Measurements from ENCODE around the gene PPP1R26. TPM values are rescaled to one million over a fixed set of nuclear protein-coding genes. Genes with fewer than 3 reads are reported as not detected.
"Not testable (repeated sequence)": the region's sequence is repeated elsewhere in the genome, so short reads cannot be mapped to it uniquely, and the experiment has no call there.

Gene PPP1R26
- total RNA-seq, 2 donors from 2014 or later = 2.1 to 2.6 TPM

GRCh38 chr9:135450956-135451355, 28.6 kb upstream of the PPP1R26 start:
- H3K4me1 Mint-ChIP-seq = no peaks in the 10 kb centered on the region
- no peaks in the 10 kb centered on the region for H3K9me3 ChIP-seq (ENCODE audit: control insufficient read depth, low read length, poor library complexity, severe bottlenecking)
- DNase-seq (no peak), ATAC-seq (no peak)
- no peak overlapping the region for H3K4me3 Mint-ChIP-seq
- no peak overlapping the region for H3K27ac Mint-ChIP-seq
- peaks cover 5% of the 10 kb centered on the region for H3K27me3 Mint-ChIP-seq
- peaks cover 3% of the 10 kb centered on the region for H3K36me3 Mint-ChIP-seq (ENCODE audit: low read depth)

DNA sequence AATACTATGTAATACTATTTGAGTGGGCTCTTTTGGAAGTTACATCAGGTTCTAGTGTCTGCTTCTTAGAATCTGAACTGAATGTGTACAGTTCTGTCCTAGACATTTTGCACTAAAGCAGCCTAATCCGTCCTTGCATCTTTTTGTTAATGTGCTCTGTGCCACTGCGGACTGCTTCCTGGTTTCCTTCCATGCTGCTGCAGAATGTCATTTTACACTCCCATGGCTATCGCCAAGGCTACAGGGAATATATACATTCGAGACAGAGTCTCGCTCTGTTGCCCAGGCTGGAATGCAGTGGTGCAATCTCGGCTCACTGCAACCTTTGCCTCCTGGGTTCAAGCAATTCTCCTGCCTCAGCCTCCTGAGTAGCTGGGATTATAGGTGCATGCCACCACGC, 27.7 kb upstream of the PPP1R26 start:
- H3K27me3 Mint-ChIP-seq = not testable (repeated sequence)

GRCh38 chr9:135454737-135455136, 24.8 kb upstream of the PPP1R26 start:
- Mint-ChIP-seq H3K36me3 (ENCODE audit: low read depth) (peaks cover 3% of the 10 kb centered on the region), H3K27me3 (peaks cover 30% of the 10 kb centered on the region), H3K4me3 (no peak overlapping the region), H3K27ac (peak overlapping the region; percentile 3), H3K4me1 (no peaks in the 10 kb centered on the region)
- DNase-seq = no peak
- no peaks in the 10 kb centered on the region for H3K9me3 ChIP-seq (ENCODE audit: control insufficient read depth, low read length, poor library complexity, severe bottlenecking)
- no peak for ATAC-seq

More for the DNA sequence above, 27.7 kb upstream of the PPP1R26 start:
- H3K4me3 Mint-ChIP-seq; H3K36me3 Mint-ChIP-seq (ENCODE audit: low read depth); H3K4me1 Mint-ChIP-seq; ATAC-seq; DNase-seq; H3K9me3 ChIP-seq (ENCODE audit: control insufficient read depth, low read length, poor library complexity, severe bottlenecking); H3K27ac Mint-ChIP-seq: not testable (repeated sequence)

- DNase-seq (no peak), ATAC-seq (no peak)
- no peak overlapping the region for H3K4me3 Mint-ChIP-seq
- H3K36me3 Mint-ChIP-seq (ENCODE audit: low read depth) = peaks cover 3% of the 10 kb centered on the region
- no peaks in the 10 kb centered on the region for H3K4me1 Mint-ChIP-seq
- H3K27ac Mint-ChIP-seq = no peak overlapping the region
- no peaks in the 10 kb centered on the region for H3K9me3 ChIP-seq (ENCODE audit: control insufficient read depth, low read length, poor library complexity, severe bottlenecking)
- H3K27me3 Mint-ChIP-seq = peaks cover 34% of the 10 kb centered on the region
These were observed 24.1 kb upstream of the PPP1R26 start for GRCh38 chr9:135455401-135456030.

DNA sequence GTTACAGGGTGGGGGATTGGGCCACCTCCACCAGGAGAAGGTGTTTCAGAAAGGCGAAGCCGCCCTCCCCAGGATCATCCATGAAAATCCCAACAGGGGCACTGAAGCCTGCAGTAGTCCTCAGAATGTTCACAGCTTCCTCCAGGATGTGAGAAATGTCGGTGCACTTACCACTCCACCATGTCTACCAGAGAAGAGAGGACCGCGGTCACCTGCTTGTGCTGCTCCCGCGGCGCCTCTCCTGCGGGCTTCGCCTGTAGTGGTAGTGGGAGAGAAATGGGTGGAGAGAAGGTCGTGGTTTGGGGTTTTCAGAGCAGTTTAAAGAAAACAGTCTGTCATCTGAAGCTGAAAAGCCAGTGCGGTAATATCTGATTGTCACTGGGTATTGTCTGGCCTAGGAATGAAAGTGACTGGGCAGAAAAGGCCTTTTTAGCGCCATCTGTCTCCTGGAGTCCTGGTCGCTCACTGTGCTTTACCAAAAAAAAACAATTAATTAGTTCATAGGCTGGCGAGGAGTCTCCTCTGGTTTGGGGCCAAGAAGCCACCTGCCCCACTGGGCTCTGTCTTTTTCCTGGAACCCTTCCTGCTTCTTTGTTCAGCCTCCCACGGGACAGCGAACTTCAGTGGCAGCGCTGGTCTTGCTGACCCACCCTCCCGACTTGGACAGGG, 23.0 kb upstream of the PPP1R26 start:
- DNase-seq (no peak), ATAC-seq (no peak)
- H3K4me3 Mint-ChIP-seq = no peak overlapping the region
- H3K36me3 Mint-ChIP-seq (ENCODE audit: low read depth) = peaks cover 3% of the 10 kb centered on the region
- H3K4me1 Mint-ChIP-seq = no peaks in the 10 kb centered on the region
- no peaks in the 10 kb centered on the region for H3K9me3 ChIP-seq (ENCODE audit: control insufficient read depth, low read length, poor library complexity, severe bottlenecking)
- H3K27me3 Mint-ChIP-seq = peaks cover 45% of the 10 kb centered on the region
- no peak overlapping the region for H3K27ac Mint-ChIP-seq

GRCh38 chr9:135458478-135458877, 21.1 kb upstream of the PPP1R26 start:
- H3K4me1 Mint-ChIP-seq; ATAC-seq; H3K9me3 ChIP-seq (ENCODE audit: control insufficient read depth, low read length, poor library complexity, severe bottlenecking); H3K4me3 Mint-ChIP-seq; H3K27ac Mint-ChIP-seq; H3K36me3 Mint-ChIP-seq (ENCODE audit: low read depth); DNase-seq: not testable (repeated sequence)
- peaks cover 57% of the 10 kb centered on the region for H3K27me3 Mint-ChIP-seq

DNA sequence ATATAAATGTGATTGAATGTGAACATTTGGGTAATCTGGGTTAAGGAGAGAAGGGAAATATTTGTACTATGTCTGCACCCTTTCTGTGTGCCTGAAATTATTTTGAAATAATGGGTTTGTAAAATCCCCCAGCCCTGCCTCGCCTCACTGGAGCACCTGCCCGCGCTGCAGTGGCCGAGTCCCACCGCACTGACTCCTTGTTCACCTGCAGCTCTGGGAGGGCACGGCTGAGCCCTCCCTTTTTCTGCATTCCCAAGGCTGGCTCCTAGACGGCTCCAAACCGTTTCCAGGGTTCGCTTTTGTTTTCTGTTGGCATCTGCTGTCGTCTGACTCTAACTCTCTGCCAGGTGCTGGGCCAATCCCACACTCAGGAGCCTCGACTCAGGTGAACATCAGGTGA, 17.6 kb upstream of the PPP1R26 start:
- no peak for DNase-seq
- Mint-ChIP-seq H3K36me3 (ENCODE audit: low read depth) (no peaks in the 10 kb centered on the region), H3K4me3 (no peak overlapping the region), H3K27me3 (peaks cover 66% of the 10 kb centered on the region), H3K27ac (no peak overlapping the region), H3K4me1 (no peaks in the 10 kb centered on the region)
- ATAC-seq = no peak
- no peaks in the 10 kb centered on the region for H3K9me3 ChIP-seq (ENCODE audit: control insufficient read depth, low read length, poor library complexity, severe bottlenecking)

DNA sequence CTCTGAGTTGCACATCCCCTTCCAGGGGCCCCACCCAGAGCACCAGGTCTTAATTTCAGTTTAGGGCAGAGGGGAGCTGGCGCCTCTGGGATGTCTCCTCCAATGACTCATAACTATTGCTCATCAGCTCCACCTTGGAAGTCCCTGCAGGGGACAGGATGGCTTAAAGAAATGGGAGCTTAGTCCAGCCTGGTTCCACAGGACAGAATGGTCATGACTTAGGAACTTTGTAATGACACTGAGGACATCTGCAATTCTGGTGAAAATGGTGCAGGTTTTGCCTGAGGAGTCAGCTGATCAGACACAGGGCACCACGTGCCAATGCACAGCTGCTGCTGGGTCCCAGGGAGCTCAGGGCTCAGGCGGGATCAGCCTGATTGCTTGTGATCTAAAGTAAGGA, 16.4 kb upstream of the PPP1R26 start:
- Mint-ChIP-seq H3K27ac (no peak overlapping the region), H3K4me3 (no peak overlapping the region), H3K27me3 (peaks cover 57% of the 10 kb centered on the region), H3K4me1 (peaks cover 2% of the 10 kb centered on the region), H3K36me3 (ENCODE audit: low read depth) (no peaks in the 10 kb centered on the region)
- ATAC-seq (no peak), DNase-seq (no peak)
- H3K9me3 ChIP-seq (ENCODE audit: control insufficient read depth, low read length, poor library complexity, severe bottlenecking) = no peaks in the 10 kb centered on the region

DNA sequence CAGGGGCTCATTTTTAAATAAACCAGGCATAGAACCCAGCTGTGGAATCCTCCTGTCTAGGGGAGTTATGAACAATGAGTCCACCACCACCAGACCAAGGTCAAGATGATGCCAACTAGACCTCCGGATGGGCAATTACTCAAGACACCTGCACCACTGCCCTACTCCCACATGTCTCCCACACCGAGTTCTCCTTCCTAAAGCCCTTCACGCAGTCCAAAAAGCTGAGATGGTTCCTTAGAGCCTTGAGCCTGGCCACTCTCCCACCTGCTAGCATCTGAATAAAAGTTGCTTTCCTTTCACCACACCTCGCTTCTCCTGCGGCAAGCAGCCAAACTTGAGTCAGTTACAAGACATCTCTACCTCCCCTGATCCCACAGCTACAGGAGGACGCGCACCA, 15.4 kb upstream of the PPP1R26 start:
- no peak overlapping the region for H3K27ac Mint-ChIP-seq
- ATAC-seq (no peak), DNase-seq (no peak)
- H3K4me1 Mint-ChIP-seq = peaks cover 11% of the 10 kb centered on the region
- no peaks in the 10 kb centered on the region for H3K9me3 ChIP-seq (ENCODE audit: control insufficient read depth, low read length, poor library complexity, severe bottlenecking)
- H3K4me3 Mint-ChIP-seq = no peak overlapping the region
- no peaks in the 10 kb centered on the region for H3K36me3 Mint-ChIP-seq (ENCODE audit: low read depth)
- H3K27me3 Mint-ChIP-seq = peaks cover 52% of the 10 kb centered on the region

DNA sequence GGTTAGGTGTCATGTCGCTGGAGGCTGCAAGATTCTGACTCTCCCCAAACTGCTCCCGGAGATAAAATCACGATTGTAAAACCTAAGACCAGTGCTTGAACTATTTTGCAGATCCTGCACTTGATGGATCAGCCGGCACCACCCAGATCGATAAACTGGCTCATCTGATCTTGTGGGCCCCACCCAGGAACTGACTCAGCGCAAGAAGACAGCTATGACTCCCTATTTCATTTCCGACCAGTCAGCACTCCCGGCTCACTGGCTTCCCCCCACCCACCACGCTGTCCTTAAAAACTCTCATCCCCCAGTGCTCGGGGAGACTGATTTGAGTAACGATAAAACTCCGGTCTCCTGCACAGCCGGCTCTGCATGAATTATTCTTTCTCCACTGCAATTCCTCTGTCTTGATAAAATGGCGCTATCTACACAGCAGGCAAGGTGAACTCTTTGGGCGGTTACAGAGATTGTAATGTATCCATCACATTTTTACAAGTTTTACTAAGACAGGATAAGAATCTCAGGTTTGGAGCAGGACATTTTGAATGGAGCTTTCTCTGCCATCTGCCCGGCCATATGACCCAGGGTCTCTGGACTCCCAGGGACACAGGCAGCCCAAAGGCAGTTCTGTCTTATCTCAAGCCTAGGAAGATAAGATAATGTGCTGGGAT, 10.6 kb upstream of the PPP1R26 start:
- H3K4me1 Mint-ChIP-seq = peaks cover 20% of the 10 kb centered on the region
- ATAC-seq (peak; percentile 80), DNase-seq (peak in 2 of 3 donors; percentile 12 to 18)
- H3K9me3 ChIP-seq (ENCODE audit: control insufficient read depth, low read length, poor library complexity, severe bottlenecking) = no peaks in the 10 kb centered on the region
- peaks cover 20% of the 10 kb centered on the region for H3K27me3 Mint-ChIP-seq
- peak overlapping the region; percentile 91 for H3K27ac Mint-ChIP-seq
- H3K36me3 Mint-ChIP-seq (ENCODE audit: low read depth) = no peaks in the 10 kb centered on the region
- peak overlapping the region; percentile 89 for H3K4me3 Mint-ChIP-seq

DNA sequence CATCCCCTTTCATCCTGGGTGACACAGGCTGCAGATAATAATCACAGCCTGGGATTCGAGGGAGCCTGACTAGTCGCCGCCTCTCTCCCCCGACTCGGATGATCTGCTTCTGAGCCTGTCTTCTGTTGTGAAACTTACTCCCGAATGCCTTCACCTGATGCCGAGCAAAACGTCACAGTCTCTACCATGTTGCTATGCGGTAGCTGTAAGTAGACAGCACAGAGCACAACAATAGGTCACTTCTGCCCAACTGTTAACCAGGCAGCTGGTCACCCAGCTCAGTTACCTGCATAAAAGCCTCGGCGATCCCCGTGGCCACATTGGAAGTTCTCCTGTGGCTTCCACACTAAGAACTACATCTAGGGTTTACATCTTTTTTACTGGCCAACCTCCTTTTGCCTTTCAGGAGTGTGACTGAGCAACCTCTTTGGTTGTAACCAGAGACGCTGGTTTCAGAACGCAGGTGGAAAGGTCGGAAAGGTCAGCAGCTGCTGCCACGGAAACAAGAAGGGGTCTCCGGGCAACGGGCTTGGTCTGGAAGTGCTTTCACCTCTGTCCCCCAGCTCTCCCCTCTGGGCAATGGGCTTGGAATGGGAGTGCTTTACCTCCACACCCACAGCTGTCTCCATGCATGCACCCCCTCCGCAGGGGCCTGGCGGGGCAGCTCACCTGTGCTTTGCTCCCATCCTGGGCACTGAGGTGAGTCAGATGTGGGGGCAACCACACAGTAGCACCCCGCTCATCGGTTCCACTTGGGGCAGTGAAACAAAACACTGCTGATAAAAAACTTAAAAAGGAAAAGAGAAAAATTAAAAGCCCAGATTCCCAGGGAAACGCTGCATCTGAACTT, 7.6 kb upstream of the PPP1R26 start:
- no peak overlapping the region for H3K27ac Mint-ChIP-seq

DNA sequence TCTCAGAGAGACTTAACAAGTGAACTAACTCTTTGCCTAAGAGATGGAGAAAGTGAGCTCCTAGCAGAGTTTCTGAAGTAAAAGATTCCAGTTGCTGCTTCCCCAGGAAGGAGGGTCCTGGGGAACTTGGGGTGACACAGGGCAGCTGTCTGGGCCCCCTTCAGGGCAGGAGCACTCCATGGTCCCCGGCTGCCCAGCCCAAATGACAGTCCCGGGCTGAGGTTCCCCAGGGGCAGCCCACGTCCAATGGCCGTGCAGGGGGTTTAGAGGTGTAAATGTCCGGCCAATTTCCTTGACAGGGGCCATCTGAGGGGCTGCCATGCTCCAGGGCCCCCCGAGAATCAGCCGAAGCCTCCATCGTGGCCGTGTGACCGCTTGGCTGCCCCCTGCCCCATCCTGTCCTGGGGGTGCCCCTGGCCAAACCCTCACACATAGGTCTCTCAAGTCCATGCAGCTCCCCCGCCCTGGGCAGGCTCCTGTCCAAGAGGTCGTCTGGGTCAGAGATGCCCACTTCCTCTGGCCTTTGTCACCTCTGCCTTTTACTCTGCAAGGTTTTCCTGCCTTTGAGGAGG, 5.5 kb upstream of the PPP1R26 start:
- Mint-ChIP-seq H3K27ac (no peak overlapping the region), H3K4me1 (peaks cover 21% of the 10 kb centered on the region), H3K27me3 (no peaks in the 10 kb centered on the region), H3K4me3 (no peak overlapping the region), H3K36me3 (ENCODE audit: low read depth) (peaks cover 2% of the 10 kb centered on the region)
- ATAC-seq (no peak), DNase-seq (no peak)
- no peaks in the 10 kb centered on the region for H3K9me3 ChIP-seq (ENCODE audit: control insufficient read depth, low read length, poor library complexity, severe bottlenecking)

More for the DNA sequence above, 7.6 kb upstream of the PPP1R26 start:
- no peaks in the 10 kb centered on the region for H3K36me3 Mint-ChIP-seq (ENCODE audit: low read depth)
- H3K9me3 ChIP-seq (ENCODE audit: control insufficient read depth, low read length, poor library complexity, severe bottlenecking) = no peaks in the 10 kb centered on the region
- ATAC-seq (no peak), DNase-seq (no peak)
- peaks cover 25% of the 10 kb centered on the region for H3K4me1 Mint-ChIP-seq
- H3K27me3 Mint-ChIP-seq = peaks cover 2% of the 10 kb centered on the region
- no peak overlapping the region for H3K4me3 Mint-ChIP-seq

- Mint-ChIP-seq H3K4me1 (peaks cover 19% of the 10 kb centered on the region), H3K4me3 (no peak overlapping the region), H3K27me3 (no peaks in the 10 kb centered on the region), H3K36me3 (ENCODE audit: low read depth) (peaks cover 2% of the 10 kb centered on the region), H3K27ac (no peak overlapping the region)
- DNase-seq (no peak), ATAC-seq (peak; percentile 61)
- no peaks in the 10 kb centered on the region for H3K9me3 ChIP-seq (ENCODE audit: control insufficient read depth, low read length, poor library complexity, severe bottlenecking)
These were observed 4.7 kb upstream of the PPP1R26 start for GRCh38 chr9:135474915-135475314.
